ENCODE results near the gene SUPT4H1.

- no peak for TF ChIP-seq CTCF (IDR thresholded peaks at IDR 0.05; ENCODE audit: borderline replicate concordance, extremely low read depth, low read length, poor library complexity, severe bottlenecking)
- TF ChIP-seq EZH2 (IDR thresholded peaks at IDR 0.05; ENCODE audit: borderline replicate concordance, low read depth, low read length, severe bottlenecking), result no peak
Measured at GRCh38 chr17:58373003-58373402, 21.0 kb upstream of the SUPT4H1 start.
